ENCODE data around the gene HS6ST3.
"Not testable (repeated sequence)": the region's sequence is repeated elsewhere in the genome, so short reads cannot be mapped to it uniquely, and the experiment has no call there.

Gene HS6ST3

GRCh38 chr13:96444676-96445075, 354.8 kb downstream of the HS6ST3 start:
- DNase-seq (ENCODE audit: low read depth), result no peak

DNA sequence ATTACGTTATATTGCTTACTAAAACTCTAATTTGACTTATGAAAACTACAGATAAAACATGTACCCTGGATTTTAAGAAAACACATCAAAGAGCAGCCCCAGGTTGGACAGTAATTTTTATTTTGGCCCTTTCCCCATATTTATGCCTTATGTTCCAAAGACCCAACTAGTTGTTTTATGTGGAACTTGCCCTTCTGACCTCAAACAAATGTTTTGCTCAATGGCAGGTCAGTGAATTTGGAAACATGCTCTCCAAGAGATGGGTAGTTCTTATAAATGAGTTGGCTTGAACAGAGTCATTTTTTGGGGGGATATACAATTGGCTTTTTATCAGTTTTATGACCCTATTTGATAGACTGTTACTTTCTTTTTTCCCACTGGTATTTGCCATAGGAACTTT, 360.0 kb downstream of the HS6ST3 start:
- DNase-seq (ENCODE audit: low read depth), result no peak

- DNase-seq (ENCODE audit: low read depth), result no peak
Measured at GRCh38 chr13:96450326-96451020, 360.6 kb downstream of the HS6ST3 start.

GRCh38 chr13:96454466-96454865, 364.6 kb downstream of the HS6ST3 start:
- no peak for DNase-seq (ENCODE audit: low read depth)

GRCh38 chr13:96460609-96461008, 370.7 kb downstream of the HS6ST3 start:
- DNase-seq (ENCODE audit: low read depth), result no peak

DNA sequence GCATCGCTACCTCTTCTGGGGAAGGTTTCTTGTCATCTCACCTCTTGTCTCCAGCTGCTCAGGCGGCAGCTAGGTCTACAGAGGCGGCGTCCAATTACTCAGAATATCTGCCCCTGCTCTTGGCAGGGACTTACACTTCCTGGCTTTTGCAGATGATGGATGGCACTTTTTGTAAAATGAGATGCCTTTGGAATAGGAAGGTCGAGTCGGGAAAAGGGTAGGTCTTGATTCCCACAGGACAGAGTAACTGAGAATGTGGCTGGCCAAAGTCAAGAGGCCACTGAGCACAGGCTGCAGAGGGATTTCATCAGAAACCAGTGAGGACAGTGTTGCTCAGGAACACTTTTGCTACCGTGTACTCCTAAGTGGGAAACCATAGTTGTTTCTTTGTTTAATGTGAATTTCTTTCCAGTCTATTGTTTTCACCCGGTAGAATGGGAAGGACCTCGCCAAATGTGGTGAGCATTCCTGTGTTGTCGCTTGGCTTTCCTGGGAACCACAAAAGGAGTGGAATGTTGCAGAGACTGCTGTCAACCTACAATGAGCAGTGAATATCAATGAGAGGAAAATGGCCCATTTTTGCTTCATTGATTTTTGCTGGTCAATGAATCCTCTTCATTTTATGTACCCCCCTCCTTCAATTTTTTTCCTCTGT, 383.7 kb downstream of the HS6ST3 start:
- no peak for DNase-seq (ENCODE audit: low read depth)

DNA sequence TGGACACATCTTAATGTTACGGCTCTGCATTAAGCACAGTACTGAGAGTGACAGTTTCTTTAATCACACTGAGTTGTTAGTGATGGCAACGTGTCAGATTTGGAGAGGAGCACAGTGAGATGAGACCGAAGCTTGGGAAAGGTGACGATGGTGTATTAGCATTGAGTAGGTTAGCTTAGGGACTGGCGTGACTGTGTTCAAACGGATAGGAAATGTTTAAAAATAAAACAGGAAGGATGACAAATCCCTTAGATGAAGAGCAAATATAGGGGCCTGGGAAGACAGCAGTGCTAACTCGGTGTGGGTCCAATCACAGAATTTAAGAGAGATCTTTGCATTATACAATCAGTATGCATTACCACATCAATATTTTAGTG, 384.3 kb downstream of the HS6ST3 start:
- DNase-seq (ENCODE audit: low read depth), result no peak

DNA sequence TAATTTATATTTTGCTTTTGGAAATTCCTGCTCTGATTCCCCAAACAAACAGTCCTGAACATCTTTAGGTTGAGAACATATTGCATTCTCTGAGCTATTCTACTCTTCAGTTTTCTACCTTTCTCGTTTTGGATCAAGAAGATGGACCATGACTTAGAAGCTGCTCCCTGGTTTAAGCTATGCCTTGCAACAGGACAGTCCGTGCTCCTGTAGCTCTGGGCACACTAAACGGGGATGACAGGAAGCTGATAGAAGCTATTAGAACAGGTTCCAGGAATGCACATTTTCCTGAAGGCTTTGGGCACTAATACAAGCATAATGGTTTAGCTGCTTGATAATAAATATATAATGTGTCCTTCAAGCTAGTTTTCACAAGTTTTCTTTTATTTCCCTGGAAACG, 385.2 kb downstream of the HS6ST3 start:
- no peak for DNase-seq (ENCODE audit: low read depth)

DNA sequence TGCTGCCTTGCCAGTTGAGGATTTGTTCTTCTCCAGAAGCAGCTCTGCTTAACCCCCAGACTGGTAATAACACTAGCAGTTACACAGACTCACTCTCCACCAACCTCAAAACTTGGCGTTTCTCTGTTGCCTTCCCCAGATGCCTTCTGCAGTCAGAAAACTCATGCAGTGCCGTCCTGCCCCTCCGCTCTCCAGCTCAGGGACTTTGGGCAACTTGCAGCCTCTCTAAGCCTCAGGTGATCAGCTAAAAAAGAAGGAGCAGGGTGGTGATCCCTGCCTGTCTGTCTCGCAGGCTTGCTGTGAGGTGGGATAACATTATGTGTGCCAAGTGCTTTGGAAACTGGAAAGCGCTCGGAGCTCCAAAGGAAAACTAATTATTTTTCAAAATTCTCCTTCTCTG, 391.6 kb downstream of the HS6ST3 start:
- DNase-seq (ENCODE audit: low read depth), result no peak

GRCh38 chr13:96490496-96490989, 400.6 kb downstream of the HS6ST3 start:
- DNase-seq (ENCODE audit: low read depth), result no peak

GRCh38 chr13:96491103-96491502, 401.2 kb downstream of the HS6ST3 start:
- DNase-seq (ENCODE audit: low read depth), result no peak

GRCh38 chr13:96492766-96493165, 402.9 kb downstream of the HS6ST3 start:
- no peak for DNase-seq (ENCODE audit: low read depth)

- no peak for DNase-seq (ENCODE audit: low read depth)
Measured at GRCh38 chr13:96499656-96500055, 409.7 kb downstream of the HS6ST3 start.

DNA sequence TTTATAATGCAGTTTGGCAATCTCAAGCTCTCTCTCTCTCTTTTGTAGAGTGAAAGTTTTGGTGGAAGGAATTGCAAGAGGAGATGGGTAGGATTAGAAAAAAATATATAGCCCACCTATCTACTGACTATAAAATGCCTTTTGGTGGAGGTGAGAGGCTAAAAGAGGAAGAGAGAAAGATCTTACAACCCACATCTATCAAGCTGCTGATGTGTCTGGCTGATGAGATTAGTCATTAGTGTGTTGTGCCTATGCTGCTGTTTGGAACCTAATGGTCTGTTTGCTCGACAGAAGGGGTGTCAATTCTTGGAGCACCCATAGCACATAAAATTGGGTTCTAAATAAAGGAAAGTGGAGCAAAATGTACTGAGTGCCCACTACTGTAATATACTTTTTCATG, 411.0 kb downstream of the HS6ST3 start:
- no peak for DNase-seq (ENCODE audit: low read depth)

DNA sequence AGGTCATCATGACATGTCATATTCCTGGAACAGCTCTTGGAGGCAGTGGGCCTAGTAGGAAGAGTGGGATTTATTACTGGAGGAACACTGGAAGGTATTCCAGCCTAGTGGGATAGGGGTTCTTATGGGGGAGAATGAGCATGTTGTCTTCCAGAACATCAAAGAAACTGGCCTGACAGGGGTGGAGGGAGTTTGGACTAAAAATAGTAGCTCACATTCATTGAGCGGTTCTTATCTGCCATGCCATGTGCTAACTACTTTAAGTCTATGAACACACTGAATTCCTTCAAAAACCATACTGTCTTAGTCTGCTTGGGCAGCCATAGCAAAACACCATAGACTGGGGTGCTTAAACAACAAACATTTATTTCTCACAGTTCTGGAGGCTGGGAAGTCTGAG, 413.6 kb downstream of the HS6ST3 start:
- no peak for DNase-seq (ENCODE audit: low read depth)

GRCh38 chr13:96511587-96511986, 421.7 kb downstream of the HS6ST3 start:
- DNase-seq (ENCODE audit: low read depth), result no peak

GRCh38 chr13:96519380-96519779, 429.5 kb downstream of the HS6ST3 start:
- DNase-seq (ENCODE audit: low read depth), result no peak

GRCh38 chr13:96524398-96525020, 434.6 kb downstream of the HS6ST3 start:
- DNase-seq (ENCODE audit: low read depth), result not testable (repeated sequence)

GRCh38 chr13:96525715-96526114, 435.8 kb downstream of the HS6ST3 start:
- DNase-seq (ENCODE audit: low read depth), result no peak

- DNase-seq (ENCODE audit: low read depth), result no peak
Measured at GRCh38 chr13:96527497-96527896, 437.6 kb downstream of the HS6ST3 start.

GRCh38 chr13:96532804-96533203, 442.9 kb downstream of the HS6ST3 start:
- no peak for DNase-seq (ENCODE audit: low read depth)

DNA sequence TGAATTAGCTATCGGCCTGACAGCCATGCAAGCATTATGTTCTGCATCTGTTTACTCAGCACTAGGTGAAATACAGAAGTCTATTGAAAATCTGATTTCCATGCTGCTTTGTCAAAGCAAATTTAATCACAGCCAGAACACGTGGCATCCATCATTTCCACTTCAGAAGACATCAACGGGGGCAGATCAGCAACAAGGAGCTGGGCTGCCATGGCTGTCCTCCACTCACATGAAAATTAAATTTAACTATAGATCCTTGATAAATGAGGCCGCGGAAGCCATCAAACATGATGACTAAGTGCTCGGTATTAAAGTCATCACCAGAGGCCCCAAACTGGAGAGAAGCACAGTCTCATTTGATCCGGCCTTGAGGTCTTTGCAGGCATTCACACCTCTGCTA, 443.5 kb downstream of the HS6ST3 start:
- DNase-seq (ENCODE audit: low read depth), result no peak

GRCh38 chr13:96539791-96540190, 449.9 kb downstream of the HS6ST3 start:
- no peak for DNase-seq (ENCODE audit: low read depth)
